IMR-90 (cell line): Measurements from ENCODE around the gene PINLYP. TPM values are rescaled to one million over a fixed set of nuclear protein-coding genes. Genes with fewer than 3 reads are reported as not detected.

Source experiments
- ATAC-seq: fragments of 200-7000 bp; cut with Tn5 transposase; 2 replicates; pipeline ENCODE4 v1.9.1; 2020; ENCODE audit warnings: low read depth, mild to moderate bottlenecking, moderate library complexity
- BruUV-seq: library from RNA; stranded (reverse); fragments of 400-500 nt; replicated peaks from 2 replicates; lab custom pipeline; 2021; lab: Mats Ljungman, UMichigan
- CTCF ChIA-PET: fragments of 300-600 bp; formaldehyde crosslinking; extraction: SDS; loops from one replicate; lab custom pipeline; 2021; ENCODE audit warnings: antibody characterized with exemption; lab: Yijun Ruan, JAX
- POLR2A ChIA-PET: fragments of 300-600 bp; sonication (Branson Sonifier 250); formaldehyde crosslinking; loops from one replicate; lab custom pipeline; 2022; ENCODE audit warnings: antibody characterized with exemption; ENCODE audit not compliant: unreplicated experiment; lab: Charles Lee
- DNase-seq: peaks from one replicate; pipeline ENCODE4 v3.0.0; 2013
- H2AFZ ChIP-seq: replicated peaks from 2 replicates; pipeline ENCODE3; 2013; ENCODE audit warnings: low read length, mild to moderate bottlenecking; ENCODE audit not compliant: poor library complexity
- H2AK5ac ChIP-seq: 2 replicates; pipeline ENCODE4 v1.6.1; 2013; ENCODE audit warnings: low read depth, low read length, inconsistent platforms
- H2AK9ac ChIP-seq: replicated peaks from 2 replicates; pipeline ENCODE3; 2013; ENCODE audit warnings: mild to moderate bottlenecking, low read depth, low read length, moderate library complexity; ENCODE audit not compliant: poor library complexity
- H2BK120ac ChIP-seq: 2 replicates; pipeline ENCODE4 v1.6.1; 2013; ENCODE audit warnings: low read depth, low read length, inconsistent platforms
- H2BK15ac ChIP-seq: 3 replicates; pipeline ENCODE4 v1.6.1; 2013; ENCODE audit warnings: low read depth, low read length, inconsistent platforms
- H2BK20ac ChIP-seq: 2 replicates; pipeline ENCODE4 v1.6.1; 2013; ENCODE audit warnings: low read depth, mild to moderate bottlenecking, inconsistent platforms, low read length, moderate library complexity
- H2BK5ac ChIP-seq: 2 replicates; pipeline ENCODE4 v1.6.1; 2013; ENCODE audit warnings: mild to moderate bottlenecking, low read depth, low read length, inconsistent platforms; ENCODE audit not compliant: poor library complexity, severe bottlenecking
- H3K14ac ChIP-seq: replicated peaks from 2 replicates; pipeline ENCODE4 v1.6.1; 2013; ENCODE audit warnings: low read depth, low read length, inconsistent platforms
- H3K18ac ChIP-seq: 2 replicates; pipeline ENCODE4 v1.6.1; 2013; ENCODE audit warnings: low read depth, low read length, control low read depth
- H3K23ac ChIP-seq: 2 replicates; pipeline ENCODE4 v1.6.1; 2013; ENCODE audit warnings: low read depth, low read length, inconsistent platforms
- H3K27ac ChIP-seq: 2 replicates; pipeline ENCODE4 v1.5.1; 2013; ENCODE audit warnings: mild to moderate bottlenecking, control low read depth, low read length; ENCODE audit not compliant: insufficient read depth
- H3K27me3 ChIP-seq: 2 replicates; pipeline ENCODE4 v1.6.1; 2013; ENCODE audit warnings: low read length; ENCODE audit not compliant: control insufficient read depth, insufficient read depth
- H3K36me3 ChIP-seq: 2 replicates; pipeline ENCODE4 v1.6.1; 2013; ENCODE audit warnings: low read length, mixed read lengths; ENCODE audit not compliant: control insufficient read depth, insufficient read depth
- H3K4ac ChIP-seq: 2 replicates; pipeline ENCODE4 v1.6.1; 2013; ENCODE audit warnings: low read depth, low read length, inconsistent platforms
- H3K4me1 ChIP-seq: 2 replicates; pipeline ENCODE4 v1.6.1; 2013; ENCODE audit warnings: low read length, mixed read lengths; ENCODE audit not compliant: control insufficient read depth, insufficient read depth
- H3K4me2 ChIP-seq: 2 replicates; pipeline ENCODE4 v1.6.1; 2013; ENCODE audit warnings: low read depth, mild to moderate bottlenecking, control low read depth, low read length, moderate library complexity
- H3K4me3 ChIP-seq: 2 replicates; pipeline ENCODE4 v1.5.1; 2013; ENCODE audit warnings: low read depth, mild to moderate bottlenecking, control low read depth, low read length, moderate library complexity; ENCODE audit not compliant: insufficient read depth
- H3K56ac ChIP-seq: 2 replicates; pipeline ENCODE4 v1.6.1; 2013; ENCODE audit warnings: low read length, inconsistent platforms; ENCODE audit not compliant: insufficient read depth; ENCODE audit errors: extremely low read depth
- H3K79me1 ChIP-seq, 2 experiments: 2 replicates each; pipeline ENCODE4 v1.6.1; 2013; ENCODE audit warnings: low read length in 2 of 2, inconsistent platforms in 1 of 2, low read depth in 1 of 2
- H3K9ac ChIP-seq: 2 replicates; pipeline ENCODE4 v1.6.1; 2013; ENCODE audit warnings: low read depth, low read length, control low read depth
- H3K9me1 ChIP-seq: 2 replicates; pipeline ENCODE4 v1.6.1; 2013; ENCODE audit warnings: low read length, inconsistent platforms; ENCODE audit not compliant: insufficient read depth
- H3K9me3 ChIP-seq: 2 replicates; pipeline ENCODE4 v1.6.1; 2013; ENCODE audit warnings: low read length; ENCODE audit not compliant: control insufficient read depth, insufficient read depth
- H4K20me1 ChIP-seq: 2 replicates; pipeline ENCODE4 v1.6.1; 2013; ENCODE audit warnings: low read length, inconsistent platforms; ENCODE audit not compliant: insufficient read depth
- H4K5ac ChIP-seq: 2 replicates; pipeline ENCODE4 v1.6.1; 2013; ENCODE audit warnings: mild to moderate bottlenecking, low read depth, low read length, control low read depth
- H4K8ac ChIP-seq, 2 experiments: 2 replicates each; pipeline ENCODE4 v1.6.1; 2013; ENCODE audit warnings: low read depth in 2 of 2, low read length in 2 of 2, control low read depth in 1 of 2, inconsistent platforms in 1 of 2
- H4K91ac ChIP-seq: 2 replicates; pipeline ENCODE4 v1.6.1; 2013; ENCODE audit warnings: low read depth, low read length, inconsistent platforms; ENCODE audit not compliant: insufficient read depth
- BHLHE40 ChIP-seq: fragments of 150-350 bp; IDR thresholded peaks from 2 replicates; pipeline ENCODE4 v1.6.1; 2016; ENCODE audit warnings: mild to moderate bottlenecking, low read depth, low read length
- CEBPB ChIP-seq: IDR thresholded peaks from 2 replicates; pipeline ENCODE4 v1.6.1; 2012; ENCODE audit warnings: low read depth, low read length, improper control_type of control experiment
- CHD1 ChIP-seq: IDR thresholded peaks from 2 replicates; pipeline ENCODE4 v1.6.1; 2012; ENCODE audit warnings: low read depth, low read length, improper control_type of control experiment
- FOS ChIP-seq: fragments of 150-350 bp; IDR thresholded peaks from 2 replicates; pipeline ENCODE4 v1.6.1; 2016; ENCODE audit warnings: low read depth, low read length
- MAFK ChIP-seq: IDR thresholded peaks from 2 replicates; pipeline ENCODE4 v1.6.1; 2012; ENCODE audit warnings: low read depth, low read length, improper control_type of control experiment
- MAZ ChIP-seq: IDR thresholded peaks from 2 replicates; pipeline ENCODE4 v1.6.1; 2012; ENCODE audit warnings: low read depth, mild to moderate bottlenecking, low read length, improper control_type of control experiment, moderate library complexity, borderline replicate concordance
- MXI1 ChIP-seq: IDR thresholded peaks from 2 replicates; pipeline ENCODE4 v1.6.1; 2012; ENCODE audit warnings: low read depth, mild to moderate bottlenecking, low read length, moderate library complexity, borderline replicate concordance
- RAD21 ChIP-seq: IDR thresholded peaks from 2 replicates; pipeline ENCODE4 v1.6.1; 2012; ENCODE audit warnings: low read length, improper control_type of control experiment
- RCOR1 ChIP-seq: IDR thresholded peaks from 2 replicates; pipeline ENCODE4 v1.6.1; 2012; ENCODE audit warnings: mild to moderate bottlenecking, low read length, improper control_type of control experiment; ENCODE audit not compliant: insufficient replicate concordance
- RFX5 ChIP-seq: IDR thresholded peaks from 2 replicates; pipeline ENCODE4 v1.8.0; 2012; ENCODE audit warnings: low read depth, mild to moderate bottlenecking, low read length, moderate library complexity
- WGBS, 2 experiments: methylation state at CpG; one replicate each; pipeline versions ENCODE4 v1.1.5 to v1.1.7; 2013; ENCODE audit warnings: missing lambda C conversion rate in 2 of 2; ENCODE audit not compliant: insufficient read length in 1 of 2; ENCODE audit errors: extremely low coverage in 2 of 2; 5-methylcytosine and 5-hydroxymethylcytosine counted together
- dilution Hi-C: fragments of 300-500 bp; cut with HindIII; formaldehyde crosslinking; loops from one replicate; pipeline ENCODE4 v1.14.3; 2018; ENCODE audit warnings: low sequenced_read_pairs; ENCODE audit not compliant: unreplicated experiment
- in situ Hi-C: fragments of 300-500 bp; cut with MboI; formaldehyde crosslinking; loops from 3 replicates; pipeline ENCODE4 v1.14.3; 2019; ENCODE audit warnings: low sequenced_read_pairs, inconsistent platforms, mixed read lengths
- intact Hi-C: fragments of 100-400 bp; cut with micrococcal nuclease; formaldehyde crosslinking; loops from 2 replicates; pipeline ENCODE4 v1.10.0; 2022
- polyA plus RNA-seq, 3 experiments: library from polyadenylated mRNA; depleted of rRNA; stranded (reverse); fragments of >200 nt; gene quantifications; 2 replicates each; pipeline ENCODE4 v1.2.3, GENCODE V29; 2012; ENCODE audit warnings: low replicate concordance in 1 of 3
- total RNA-seq: library from RNA; depleted of rRNA; stranded (reverse); fragments of >200 nt; gene quantifications from 2 replicates; pipeline ENCODE4 v1.2.3, GENCODE V29; 2012
- TF ChIP-seq, protein P1 (sequence below): fragments of 150-350 bp; IDR thresholded peaks from 2 replicates; pipeline ENCODE4 v1.6.1; 2017; ENCODE audit warnings: mild to moderate bottlenecking, antibody characterized with exemption, low read length, low read depth

The PINLYP gene
- total and polyA plus RNA-seq, 2 of the 4 experiments (the other 2 are of a cell fraction): 0.54 to 1.4 TPM

DNA sequence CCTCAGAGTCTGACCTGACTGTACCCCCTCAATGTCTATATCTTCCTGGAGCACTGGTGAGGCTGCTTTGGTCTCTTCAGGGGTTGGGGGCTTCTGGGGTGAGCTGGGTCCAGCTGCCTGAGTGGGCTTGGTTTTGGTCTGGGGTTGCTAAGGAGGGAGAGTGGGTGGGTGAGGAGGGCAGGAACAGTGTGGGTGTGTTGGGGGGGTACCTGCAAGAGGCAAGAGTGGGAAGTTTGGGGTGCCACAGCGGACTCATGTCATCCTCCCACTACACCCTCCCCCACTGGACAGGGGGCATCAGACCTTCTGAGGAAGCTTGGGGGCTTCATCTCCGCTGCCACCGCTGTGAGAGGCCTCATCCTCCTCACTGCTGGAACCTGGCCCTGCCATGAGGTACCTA, 29.0 kb upstream of the PINLYP start:
- Histone ChIP-seq H4K91ac (no peak overlapping the region), H2BK15ac (no peak overlapping the region), H3K36me3 (peaks cover 38% of the 10 kb centered on the region), H3K27me3 (no peaks in the 10 kb centered on the region), H2AK9ac (no peak overlapping the region), H3K56ac (no peak overlapping the region), H2AFZ (no peak overlapping the region), H3K23ac (no peak overlapping the region), H3K18ac (no peak overlapping the region), H2BK20ac (no peak overlapping the region), H3K9me3 (no peaks in the 10 kb centered on the region), H3K4me1 (no peaks in the 10 kb centered on the region), H2BK120ac (no peak overlapping the region), H3K27ac (no peak overlapping the region), H4K20me1 (no peaks in the 10 kb centered on the region), H3K14ac (no peak overlapping the region), H3K4me2 (no peak overlapping the region), H2BK5ac (no peak overlapping the region), H3K9me1 (no peaks in the 10 kb centered on the region), H3K9ac (no peak overlapping the region), H3K4me3 (no peak overlapping the region), H3K79me1 (no peaks in the 10 kb centered on the region), H3K4ac (no peak overlapping the region), H4K8ac (no peak overlapping the region), H2AK5ac (no peak overlapping the region), H4K5ac (no peak overlapping the region)
- BruUV-seq: no TSS peak
- POLR2A ChIA-PET: no interaction called here
- dilution Hi-C loops: no loop called here
- WGBS, 2 experiments: no CpG with 5 or more reads among the region's 3 CpGs
- CTCF ChIA-PET: interaction anchor here (0.5 kb wide), 1 partner anchor 174 kb away, joined by 3 read pairs; no protein-coding TSS in a partner anchor
- no peak for DNase-seq
- intact Hi-C loops: no loop called here
- ATAC-seq: no peak
- no peak for TF ChIP-seq BHLHE40
- no peak for TF ChIP-seq CHD1
- TF ChIP-seq MAFK: no peak
- no peak for TF ChIP-seq RFX5
- TF ChIP-seq, protein P1, sequence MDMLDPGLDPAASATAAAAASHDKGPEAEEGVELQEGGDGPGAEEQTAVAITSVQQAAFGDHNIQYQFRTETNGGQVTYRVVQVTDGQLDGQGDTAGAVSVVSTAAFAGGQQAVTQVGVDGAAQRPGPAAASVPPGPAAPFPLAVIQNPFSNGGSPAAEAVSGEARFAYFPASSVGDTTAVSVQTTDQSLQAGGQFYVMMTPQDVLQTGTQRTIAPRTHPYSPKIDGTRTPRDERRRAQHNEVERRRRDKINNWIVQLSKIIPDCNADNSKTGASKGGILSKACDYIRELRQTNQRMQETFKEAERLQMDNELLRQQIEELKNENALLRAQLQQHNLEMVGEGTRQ: no peak
- no peak for TF ChIP-seq MXI1
- no peak for TF ChIP-seq FOS
- TF ChIP-seq RCOR1: no peak
- TF ChIP-seq CEBPB: no peak
- no peak for TF ChIP-seq MAZ
- TF ChIP-seq RAD21: no peak
- in situ Hi-C loops: no loop called here
